ENCODE measurements around the gene PBX1.
A peak's percentile ranks its signal among the peaks of the same experiment; 100 is the strongest.

The PBX1 gene

GRCh38 chr1:164558461-164559341 lies at the start of gene PBX1:
TSS of gene PBX1 (plus strand) at chr1:164559184.
- Histone ChIP-seq H3K36me3 (no peaks in the 10 kb centered on the region), H3K27me3 (peaks cover 61% of the 10 kb centered on the region), H3K4me3 (ENCODE audit: low read depth in 1 of 2, low read length in 1 of 2) (peak within 1 kb of the TSS; percentile 24 to 61), H3K27ac (no peak within 1 kb of the TSS), H3K9me3 (no peaks in the 10 kb centered on the region), H3K4me1 (ENCODE audit: control insufficient read depth in 1 of 2, insufficient read depth in 1 of 2, low read depth in 1 of 2, low read length in 1 of 2) (peaks cover 6 to 26% of the 10 kb centered on the region in 2 experiments)
- TF ChIP-seq, protein P1, sequence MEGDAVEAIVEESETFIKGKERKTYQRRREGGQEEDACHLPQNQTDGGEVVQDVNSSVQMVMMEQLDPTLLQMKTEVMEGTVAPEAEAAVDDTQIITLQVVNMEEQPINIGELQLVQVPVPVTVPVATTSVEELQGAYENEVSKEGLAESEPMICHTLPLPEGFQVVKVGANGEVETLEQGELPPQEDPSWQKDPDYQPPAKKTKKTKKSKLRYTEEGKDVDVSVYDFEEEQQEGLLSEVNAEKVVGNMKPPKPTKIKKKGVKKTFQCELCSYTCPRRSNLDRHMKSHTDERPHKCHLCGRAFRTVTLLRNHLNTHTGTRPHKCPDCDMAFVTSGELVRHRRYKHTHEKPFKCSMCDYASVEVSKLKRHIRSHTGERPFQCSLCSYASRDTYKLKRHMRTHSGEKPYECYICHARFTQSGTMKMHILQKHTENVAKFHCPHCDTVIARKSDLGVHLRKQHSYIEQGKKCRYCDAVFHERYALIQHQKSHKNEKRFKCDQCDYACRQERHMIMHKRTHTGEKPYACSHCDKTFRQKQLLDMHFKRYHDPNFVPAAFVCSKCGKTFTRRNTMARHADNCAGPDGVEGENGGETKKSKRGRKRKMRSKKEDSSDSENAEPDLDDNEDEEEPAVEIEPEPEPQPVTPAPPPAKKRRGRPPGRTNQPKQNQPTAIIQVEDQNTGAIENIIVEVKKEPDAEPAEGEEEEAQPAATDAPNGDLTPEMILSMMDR (IDR thresholded peaks at IDR 0.05): no peak

DNA sequence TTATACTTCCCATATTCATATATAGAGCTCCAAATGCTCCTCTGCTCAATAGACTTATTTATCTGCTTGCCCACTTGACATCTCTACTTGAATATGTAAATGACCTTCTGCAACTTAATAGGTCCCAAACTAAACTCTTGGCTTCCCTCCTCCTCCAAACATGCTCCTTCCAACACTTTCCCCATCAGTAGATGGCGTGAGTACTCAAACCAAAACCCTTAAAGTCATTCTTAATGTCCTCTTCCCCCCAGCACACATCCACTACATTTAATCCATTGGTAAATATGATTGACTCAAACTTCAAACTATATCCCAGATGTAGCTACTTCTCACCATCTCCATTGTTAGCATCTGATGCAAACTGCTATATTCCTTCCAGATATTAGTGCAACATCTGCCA lies 48.5 kb upstream of the PBX1 start:
- Histone ChIP-seq H3K4me1 (ENCODE audit: control insufficient read depth in 1 of 2, insufficient read depth in 1 of 2, low read depth in 1 of 2, low read length in 1 of 2) (no peaks in the 10 kb centered on the region), H3K27me3 (no peaks in the 10 kb centered on the region), H3K36me3 (no peaks in the 10 kb centered on the region), H3K27ac (no peak overlapping the region), H3K9me3 (no peaks in the 10 kb centered on the region), H3K4me3 (ENCODE audit: low read depth in 1 of 2, low read length in 1 of 2) (no peak overlapping the region)
- TF ChIP-seq, protein P1 (IDR thresholded peaks at IDR 0.05): no peak

DNA sequence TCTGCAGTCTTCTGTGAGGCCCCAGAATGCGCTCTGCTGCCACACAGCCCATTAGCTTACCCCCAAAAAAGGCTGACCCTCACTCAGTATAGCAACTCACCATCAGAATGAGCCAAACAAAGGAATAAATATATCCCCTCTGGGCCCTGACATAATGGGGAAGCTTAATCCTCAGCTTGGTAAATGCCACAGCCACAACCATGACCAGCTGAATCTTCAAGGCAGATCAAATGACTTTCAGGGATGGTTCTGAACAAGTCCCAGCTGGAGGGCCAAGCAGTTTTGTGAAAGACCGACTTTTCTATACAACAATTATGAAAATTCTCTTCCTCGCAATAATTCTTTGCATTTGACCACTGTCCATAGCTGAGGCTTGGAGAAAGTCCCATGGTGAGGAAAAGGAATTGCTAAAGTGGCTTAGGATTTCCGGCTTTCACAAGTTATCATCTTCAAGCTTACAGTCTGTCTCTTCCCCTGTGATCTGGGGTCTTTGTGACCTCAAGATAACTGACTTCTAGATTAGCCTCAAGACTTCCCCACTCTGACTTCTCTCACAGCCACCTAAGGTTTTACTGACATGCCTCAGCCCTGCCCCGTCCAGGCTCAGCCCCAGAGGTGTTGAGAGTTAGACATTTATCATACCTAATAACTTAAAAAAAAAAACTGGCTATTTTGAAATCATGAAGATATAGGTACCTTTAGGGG lies 47.8 kb upstream of the PBX1 start:
- Histone ChIP-seq H3K36me3 (no peaks in the 10 kb centered on the region), H3K4me3 (ENCODE audit: low read depth in 1 of 2, low read length in 1 of 2) (no peak overlapping the region), H3K27me3 (no peaks in the 10 kb centered on the region), H3K4me1 (ENCODE audit: control insufficient read depth in 1 of 2, insufficient read depth in 1 of 2, low read depth in 1 of 2, low read length in 1 of 2) (no peaks in the 10 kb centered on the region), H3K9me3 (no peaks in the 10 kb centered on the region), H3K27ac (no peak overlapping the region)
- TF ChIP-seq, protein P1 (IDR thresholded peaks at IDR 0.05): no peak

GRCh38 chr1:164515231-164515630 lies 43.8 kb upstream of the PBX1 start:
- no peak overlapping the region for H3K27ac ChIP-seq
- H3K4me3 ChIP-seq (ENCODE audit: low read depth in 1 of 2, low read length in 1 of 2): no peak overlapping the region
- TF ChIP-seq, protein P1 (IDR thresholded peaks at IDR 0.05): no peak
- no peaks in the 10 kb centered on the region for H3K36me3 ChIP-seq
- no peaks in the 10 kb centered on the region for H3K27me3 ChIP-seq
- H3K9me3 ChIP-seq: no peaks in the 10 kb centered on the region
- no peaks in the 10 kb centered on the region for H3K4me1 ChIP-seq (ENCODE audit: control insufficient read depth in 1 of 2, insufficient read depth in 1 of 2, low read depth in 1 of 2, low read length in 1 of 2)

GRCh38 chr1:164515711-164516331 lies 43.2 kb upstream of the PBX1 start:
- Histone ChIP-seq H3K27ac (no peak overlapping the region), H3K9me3 (no peaks in the 10 kb centered on the region), H3K27me3 (no peaks in the 10 kb centered on the region), H3K4me3 (ENCODE audit: low read depth in 1 of 2, low read length in 1 of 2) (no peak overlapping the region), H3K4me1 (ENCODE audit: control insufficient read depth in 1 of 2, insufficient read depth in 1 of 2, low read depth in 1 of 2, low read length in 1 of 2) (no peaks in the 10 kb centered on the region), H3K36me3 (no peaks in the 10 kb centered on the region)
- TF ChIP-seq, protein P1 (IDR thresholded peaks at IDR 0.05): no peak

Data from neutrophil (primary cell).